HepG2 (cell line): Measurements from ENCODE around the gene SGF29. TPM values are rescaled to one million over a fixed set of nuclear protein-coding genes. Genes with fewer than 3 reads are reported as not detected.

Experiments
- DNMT3B ChIP-seq: conservative IDR thresholded peaks from 2 replicates; pipeline ENCODE4 v1.6.1; 2016; ENCODE audit warnings: missing biosample characterization, control low read depth
- ELF1 ChIP-seq: sonication (generic); formaldehyde crosslinking; IDR thresholded peaks from 2 replicates; pipeline ENCODE4 v1.4.0; 2020; ENCODE audit warnings: missing genetic modification reagents
- EP300 ChIP-seq, 3 experiments: sonication (generic) in 1 of 3; formaldehyde crosslinking in 1 of 3; IDR thresholded peaks; 2 replicates each; pipeline versions ENCODE4 v1.5.1 to v1.6.1; 2011 to 2020; ENCODE audit warnings: low read depth in 2 of 3, low read length in 2 of 3, borderline replicate concordance in 1 of 3, improper control_type of control experiment in 1 of 3, mild to moderate bottlenecking in 1 of 3, missing genetic modification reagents in 1 of 3, moderate library complexity in 1 of 3
- GMEB2 ChIP-seq: IDR thresholded peaks from 2 replicates; pipeline ENCODE4 v1.6.1; 2016; ENCODE audit warnings: missing biosample characterization, missing genetic modification reagents, low read depth
- MAFK ChIP-seq, 2 experiments: IDR thresholded peaks in 1 of 2; conservative IDR thresholded peaks in 1 of 2; 2 replicates each; pipeline ENCODE4 v1.6.1; 2011; ENCODE audit warnings: improper control_type of control experiment in 2 of 2, low read length in 2 of 2
- NCOR1 ChIP-seq: fragments of 200-600 bp; sonication (generic); IDR thresholded peaks from 2 replicates; pipeline ENCODE4 v1.7.0; 2017; ENCODE audit warnings: antibody characterized with exemption, low read length, borderline replicate concordance
- NFRKB ChIP-seq: fragments of 450-650 bp; IDR thresholded peaks from 2 replicates; pipeline ENCODE4 v1.6.1; 2017
- PATZ1 ChIP-seq: sonication (generic); formaldehyde crosslinking; IDR thresholded peaks from 2 replicates; pipeline ENCODE4 v1.4.0; 2020; ENCODE audit warnings: missing genetic modification reagents
- POLR2A ChIP-seq, 2 experiments: IDR thresholded peaks; 2 replicates each; pipeline ENCODE4 v1.6.1; 2011; ENCODE audit warnings: low read depth in 2 of 2, low read length in 2 of 2, mild to moderate bottlenecking in 1 of 2, moderate library complexity in 1 of 2; ENCODE audit not compliant: insufficient read depth in 1 of 2
- REXO4 ChIP-seq: sonication (generic); formaldehyde crosslinking; IDR thresholded peaks from 2 replicates; pipeline ENCODE4 v1.8.0; 2022; ENCODE audit warnings: missing genetic modification reagents, mild to moderate bottlenecking, borderline replicate concordance
- SIX1 ChIP-seq: sonication (generic); formaldehyde crosslinking; IDR thresholded peaks from 2 replicates; pipeline ENCODE4 v1.4.0; 2020; ENCODE audit warnings: missing genetic modification reagents, borderline replicate concordance
- TBL1XR1 ChIP-seq: fragments of 150-350 bp; IDR thresholded peaks from 2 replicates; pipeline ENCODE4 v1.6.1; 2014; ENCODE audit warnings: borderline replicate concordance, low read length; ENCODE audit not compliant: partially characterized antibody
- TCF7 ChIP-seq: sonication (generic); IDR thresholded peaks from 2 replicates; pipeline ENCODE4 v1.6.1; 2016; ENCODE audit warnings: antibody characterized with exemption, low read depth
- ZKSCAN5 ChIP-seq: sonication (generic); formaldehyde crosslinking; IDR thresholded peaks from 2 replicates; pipeline ENCODE4 v1.5.1; 2020; ENCODE audit warnings: mild to moderate bottlenecking, missing genetic modification reagents
- ZNF160 ChIP-seq: sonication (generic); formaldehyde crosslinking; IDR thresholded peaks from 2 replicates; pipeline ENCODE4 v1.8.0; 2022; ENCODE audit warnings: mild to moderate bottlenecking, inconsistent platforms, missing genetic modification reagents
- ZNF30 ChIP-seq: sonication (generic); formaldehyde crosslinking; IDR thresholded peaks from 2 replicates; pipeline ENCODE4 v1.5.0; 2020; ENCODE audit warnings: mild to moderate bottlenecking, missing genetic modification reagents
- ZNF747 ChIP-seq: sonication (generic); formaldehyde crosslinking; IDR thresholded peaks from 2 replicates; pipeline ENCODE4 v1.8.1; 2023; ENCODE audit warnings: missing genetic modification reagents, mild to moderate bottlenecking, borderline replicate concordance
- ZNF775 ChIP-seq: sonication (generic); formaldehyde crosslinking; IDR thresholded peaks from 2 replicates; pipeline ENCODE4 v1.4.0; 2020; ENCODE audit warnings: missing genetic modification reagents, mild to moderate bottlenecking, moderate library complexity, borderline replicate concordance
- ZNF816 ChIP-seq: sonication (generic); formaldehyde crosslinking; IDR thresholded peaks from 2 replicates; pipeline ENCODE4 v1.8.0; 2022; ENCODE audit warnings: missing genetic modification reagents, mild to moderate bottlenecking, borderline replicate concordance
- polyA plus RNA-seq, 8 experiments: library from polyadenylated mRNA; depleted of rRNA in 3 of 8; stranded (reverse) in 7 of 8; unstranded in 1 of 8; fragments of >200 nt; fragmentation: Illumina TruSeq in 4 of 8; extraction: Trizol in 4 of 8; gene quantifications; 2 replicates each; pipeline versions ENCODE4 v1.2.1 to v1.2.3, GENCODE V29; 2011 to 2016; ENCODE audit warnings: low read depth in 4 of 8, missing spikeins in 1 of 8, mixed read lengths in 1 of 8; ENCODE audit not compliant: insufficient read depth in 1 of 8
- total RNA-seq, 5 experiments: library from RNA; depleted of rRNA; stranded (reverse); fragments of >200 nt; fragmentation: Illumina TruSeq; extraction: Trizol; gene quantifications; 2 replicates each; pipeline ENCODE4 v1.2.3, GENCODE V29; 2016; ENCODE audit warnings: low read depth in 1 of 5
- TF ChIP-seq, protein P1 (sequence below): IDR thresholded peaks from 2 replicates; pipeline ENCODE4 v1.6.1; 2016; ENCODE audit warnings: missing compliant biosample characterization, missing genetic modification reagents, borderline replicate concordance
- TF ChIP-seq, protein P2 (sequence below): sonication (generic); formaldehyde crosslinking; IDR thresholded peaks from 2 replicates; pipeline ENCODE4 v1.4.0; 2020; ENCODE audit warnings: missing genetic modification reagents

SGF29 gene
- total and polyA plus RNA-seq, 2 of the 13 experiments (the other 11 are each of a cell fraction or from before 2014, with no cell fraction given): 5.0 to 29.4 TPM

- TF ChIP-seq ZNF30 (CRISPR knock-in tag) (no peak), ELF1 (CRISPR knock-in tag) (no peak), TCF7 (peak; percentile 40; the same call in 1 of the 2 replicates), ZNF816 (CRISPR knock-in tag) (no peak), NFRKB (no peak), DNMT3B (CRISPR knock-in tag) (no peak), PATZ1 (CRISPR knock-in tag) (peak; percentile 73), ZKSCAN5 (CRISPR knock-in tag) (no peak), GMEB2 (CRISPR knock-in tag) (no peak), TBL1XR1 (no peak), MAFK (conservative IDR thresholded peaks at IDR 0.05 in 1 of 2, IDR thresholded peaks at IDR 0.05 in 1 of 2; ENCODE audit: low read length in 2 of 2) (no peak), NCOR1 (peak; percentile 26; the same call in 1 of the 2 replicates), ZNF747 (no peak), REXO4 (CRISPR knock-in tag) (no peak), SIX1 (CRISPR knock-in tag) (no peak), EP300 (IDR thresholded peaks at IDR 0.05; ENCODE audit: low read depth in 2 of 2, low read length in 2 of 2) (peak in 1 of 2 experiments; percentile 49; a peak in 1 of 4 replicates), EP300 (CRISPR knock-in tag; IDR thresholded peaks at IDR 0.05; ENCODE audit: borderline replicate concordance) (0 out of 2 replicates have a peak, but pooled peaks have one; percentile 17), POLR2A (IDR thresholded peaks at IDR 0.05; ENCODE audit: insufficient read depth in 1 of 2, low read depth in 2 of 2, low read length in 2 of 2) (no peak), ZNF775 (CRISPR knock-in tag) (no peak), ZNF160 (CRISPR knock-in tag) (no peak)
- TF ChIP-seq, protein P1, sequence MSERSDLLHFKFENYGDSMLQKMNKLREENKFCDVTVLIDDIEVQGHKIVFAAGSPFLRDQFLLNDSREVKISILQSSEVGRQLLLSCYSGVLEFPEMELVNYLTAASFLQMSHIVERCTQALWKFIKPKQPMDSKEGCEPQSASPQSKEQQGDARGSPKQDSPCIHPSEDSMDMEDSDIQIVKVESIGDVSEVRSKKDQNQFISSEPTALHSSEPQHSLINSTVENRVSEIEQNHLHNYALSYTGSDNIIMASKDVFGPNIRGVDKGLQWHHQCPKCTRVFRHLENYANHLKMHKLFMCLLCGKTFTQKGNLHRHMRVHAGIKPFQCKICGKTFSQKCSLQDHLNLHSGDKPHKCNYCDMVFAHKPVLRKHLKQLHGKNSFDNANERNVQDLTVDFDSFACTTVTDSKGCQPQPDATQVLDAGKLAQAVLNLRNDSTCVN (CRISPR knock-in tag): no peak
- TF ChIP-seq, protein P2, sequence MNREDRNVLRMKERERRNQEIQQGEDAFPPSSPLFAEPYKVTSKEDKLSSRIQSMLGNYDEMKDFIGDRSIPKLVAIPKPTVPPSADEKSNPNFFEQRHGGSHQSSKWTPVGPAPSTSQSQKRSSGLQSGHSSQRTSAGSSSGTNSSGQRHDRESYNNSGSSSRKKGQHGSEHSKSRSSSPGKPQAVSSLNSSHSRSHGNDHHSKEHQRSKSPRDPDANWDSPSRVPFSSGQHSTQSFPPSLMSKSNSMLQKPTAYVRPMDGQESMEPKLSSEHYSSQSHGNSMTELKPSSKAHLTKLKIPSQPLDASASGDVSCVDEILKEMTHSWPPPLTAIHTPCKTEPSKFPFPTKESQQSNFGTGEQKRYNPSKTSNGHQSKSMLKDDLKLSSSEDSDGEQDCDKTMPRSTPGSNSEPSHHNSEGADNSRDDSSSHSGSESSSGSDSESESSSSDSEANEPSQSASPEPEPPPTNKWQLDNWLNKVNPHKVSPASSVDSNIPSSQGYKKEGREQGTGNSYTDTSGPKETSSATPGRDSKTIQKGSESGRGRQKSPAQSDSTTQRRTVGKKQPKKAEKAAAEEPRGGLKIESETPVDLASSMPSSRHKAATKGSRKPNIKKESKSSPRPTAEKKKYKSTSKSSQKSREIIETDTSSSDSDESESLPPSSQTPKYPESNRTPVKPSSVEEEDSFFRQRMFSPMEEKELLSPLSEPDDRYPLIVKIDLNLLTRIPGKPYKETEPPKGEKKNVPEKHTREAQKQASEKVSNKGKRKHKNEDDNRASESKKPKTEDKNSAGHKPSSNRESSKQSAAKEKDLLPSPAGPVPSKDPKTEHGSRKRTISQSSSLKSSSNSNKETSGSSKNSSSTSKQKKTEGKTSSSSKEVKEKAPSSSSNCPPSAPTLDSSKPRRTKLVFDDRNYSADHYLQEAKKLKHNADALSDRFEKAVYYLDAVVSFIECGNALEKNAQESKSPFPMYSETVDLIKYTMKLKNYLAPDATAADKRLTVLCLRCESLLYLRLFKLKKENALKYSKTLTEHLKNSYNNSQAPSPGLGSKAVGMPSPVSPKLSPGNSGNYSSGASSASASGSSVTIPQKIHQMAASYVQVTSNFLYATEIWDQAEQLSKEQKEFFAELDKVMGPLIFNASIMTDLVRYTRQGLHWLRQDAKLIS (CRISPR knock-in tag): no peak
- TF ChIP-seq, all 625 proteins: peak for 26
Measured at GRCh38 chr16:28580726-28581315, 27.1 kb downstream of the SGF29 start (continued).
